Karpas-422 (cell line): ENCODE measurements around the gene MAMDC2. TPM values are rescaled to one million over a fixed set of nuclear protein-coding genes. Genes with fewer than 3 reads are reported as not detected.

Source experiments
- DNase-seq: peaks from one replicate; pipeline ENCODE4 v3.0.0-alpha.2; 2015
- H2AFZ ChIP-seq: fragments of 200-600 bp; sonication (generic); 2 replicates; pipeline ENCODE4 v1.6.1; 2014; ENCODE audit warnings: antibody characterized with exemption, low read length, mixed read lengths
- H3K27ac ChIP-seq: fragments of 200-600 bp; sonication (generic); 2 replicates; pipeline ENCODE4 v1.5.1; 2014; ENCODE audit warnings: mild to moderate bottlenecking, low read length, moderate library complexity
- H3K27me3 ChIP-seq: fragments of 200-600 bp; sonication (generic); 2 replicates; pipeline ENCODE4 v1.6.1; 2014; ENCODE audit warnings: low read length, mixed read lengths
- H3K36me3 ChIP-seq: fragments of 200-600 bp; sonication (generic); 2 replicates; pipeline ENCODE4 v1.6.1; 2014; ENCODE audit warnings: low read length, mixed read lengths; ENCODE audit not compliant: insufficient read depth
- H3K4me1 ChIP-seq: fragments of 200-600 bp; sonication (generic); 2 replicates; pipeline ENCODE4 v1.6.1; 2014; ENCODE audit warnings: mild to moderate bottlenecking, low read length, mixed read lengths
- H3K4me2 ChIP-seq: fragments of 200-600 bp; sonication (generic); 2 replicates; pipeline ENCODE4 v1.6.1; 2014; ENCODE audit warnings: low read length, low read depth, mild to moderate bottlenecking; ENCODE audit not compliant: poor library complexity, severe bottlenecking
- H3K4me3 ChIP-seq: fragments of 200-600 bp; sonication (generic); 2 replicates; pipeline ENCODE4 v1.5.1; 2014; ENCODE audit warnings: mild to moderate bottlenecking, antibody characterized with exemption, low read length, mixed read lengths
- H3K79me2 ChIP-seq: fragments of 200-600 bp; sonication (generic); 2 replicates; pipeline ENCODE4 v1.6.1; 2014; ENCODE audit warnings: mild to moderate bottlenecking, low read length, mixed read lengths
- H3K9ac ChIP-seq: fragments of 200-600 bp; sonication (generic); 2 replicates; pipeline ENCODE4 v1.6.0; 2014; ENCODE audit warnings: low read length
- H3K9me2 ChIP-seq: fragments of 200-600 bp; sonication (generic), shearing (Covaris generic); replicated peaks from 2 replicates; pipeline ENCODE4 v1.6.0; 2014; ENCODE audit warnings: mild to moderate bottlenecking, low read length, moderate library complexity; ENCODE audit not compliant: insufficient read depth
- H3K9me3 ChIP-seq: fragments of 300-700, 200-600 bp; sonication (generic); 2 replicates; pipeline ENCODE4 v1.6.1; 2014; ENCODE audit warnings: low read length, mixed read lengths
- H4K20me1 ChIP-seq: fragments of 200-600 bp; sonication (generic); 2 replicates; pipeline ENCODE4 v1.6.1; 2014; ENCODE audit warnings: mild to moderate bottlenecking, antibody characterized with exemption, low read length, low read depth; ENCODE audit not compliant: insufficient read depth
- total RNA-seq: library from RNA; depleted of rRNA; stranded (reverse); fragments of >200 nt; shearing (Covaris generic); gene quantifications from 2 replicates; pipeline ENCODE4 v1.2.3, GENCODE V29; 2014; ENCODE audit warnings: low replicate concordance

MAMDC2 gene
- total RNA-seq, 1 experiment from 2014 or later, result not detected

DNA sequence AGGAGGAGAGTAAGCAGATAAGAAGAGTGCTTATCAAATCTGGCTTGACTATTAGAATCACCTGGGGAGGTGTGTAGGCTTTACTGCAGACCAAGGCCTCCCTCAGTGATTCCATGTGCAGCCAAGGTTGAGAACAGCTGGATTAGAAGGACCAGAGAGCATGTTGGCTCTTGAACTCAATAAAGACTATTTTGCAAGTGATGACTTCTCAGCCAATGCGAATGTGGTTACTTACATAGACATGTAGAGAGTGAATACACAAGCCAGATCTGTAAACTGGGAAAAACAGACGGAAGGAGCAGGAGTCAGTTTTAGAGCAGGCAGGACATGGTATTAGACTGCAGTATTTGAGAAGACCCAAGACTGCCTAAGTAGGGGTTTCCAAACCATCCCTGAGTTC is 48.5 kb downstream of the MAMDC2 start:
- Histone ChIP-seq H3K4me2 (no peak overlapping the region), H4K20me1 (no peaks in the 10 kb centered on the region), H3K9ac (no peak overlapping the region), H3K9me2 (no peaks in the 10 kb centered on the region), H3K36me3 (no peaks in the 10 kb centered on the region), H3K4me3 (no peak overlapping the region), H3K4me1 (no peaks in the 10 kb centered on the region), H3K27me3 (no peaks in the 10 kb centered on the region), H3K9me3 (no peaks in the 10 kb centered on the region), H3K79me2 (no peaks in the 10 kb centered on the region), H3K27ac (no peak overlapping the region), H2AFZ (no peak overlapping the region)
- no peak for DNase-seq

DNA sequence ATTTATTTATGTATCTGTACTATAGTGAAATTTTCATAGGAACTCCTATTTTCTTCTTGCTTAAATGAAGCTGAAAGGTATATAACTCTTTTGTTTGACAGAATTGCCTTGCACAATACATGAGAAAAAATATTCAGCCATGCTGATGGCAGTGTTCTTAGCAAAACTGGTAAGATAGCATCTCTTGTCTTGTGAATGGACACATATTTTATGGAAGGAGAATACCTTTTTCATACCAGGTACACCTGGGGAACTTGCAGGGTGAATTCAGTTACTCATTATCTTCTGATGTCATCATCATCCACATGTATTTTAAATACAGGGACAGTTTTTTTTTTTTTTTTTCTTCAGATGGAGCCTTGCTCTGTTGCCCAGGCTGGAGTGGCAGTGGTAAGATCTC is 49.4 kb downstream of the MAMDC2 start:
- Histone ChIP-seq H3K27me3 (no peaks in the 10 kb centered on the region), H3K4me1 (no peaks in the 10 kb centered on the region), H3K27ac (no peak overlapping the region), H3K4me3 (no peak overlapping the region), H3K9me2 (no peaks in the 10 kb centered on the region), H2AFZ (no peak overlapping the region), H3K36me3 (no peaks in the 10 kb centered on the region), H4K20me1 (no peaks in the 10 kb centered on the region), H3K4me2 (no peak overlapping the region), H3K79me2 (no peaks in the 10 kb centered on the region), H3K9ac (no peak overlapping the region), H3K9me3 (no peaks in the 10 kb centered on the region)
- no peak for DNase-seq

DNA sequence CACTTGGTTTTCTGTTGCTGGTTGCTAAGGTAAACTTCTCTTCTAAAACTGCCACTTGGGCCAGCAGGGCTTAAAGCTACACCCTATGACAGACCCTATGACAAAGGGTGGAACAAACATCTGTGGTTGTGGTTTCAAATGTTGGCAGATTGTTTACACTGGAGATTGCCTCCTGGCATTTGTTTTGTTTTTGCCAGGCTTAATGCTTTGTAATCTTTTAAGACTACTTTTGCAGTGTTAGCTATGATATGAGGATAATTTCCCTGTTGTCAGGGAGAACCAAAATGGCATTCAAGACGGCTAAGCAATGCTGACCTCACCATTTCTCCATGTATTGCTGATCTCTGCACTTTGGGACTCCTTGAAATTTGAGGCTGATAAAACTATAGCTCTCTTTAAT is 50.3 kb downstream of the MAMDC2 start:
- Histone ChIP-seq H3K9me2 (no peaks in the 10 kb centered on the region), H2AFZ (no peak overlapping the region), H4K20me1 (no peaks in the 10 kb centered on the region), H3K4me3 (no peak overlapping the region), H3K36me3 (no peaks in the 10 kb centered on the region), H3K4me2 (no peak overlapping the region), H3K27ac (no peak overlapping the region), H3K4me1 (no peaks in the 10 kb centered on the region), H3K9me3 (no peaks in the 10 kb centered on the region), H3K9ac (no peak overlapping the region), H3K27me3 (no peaks in the 10 kb centered on the region), H3K79me2 (no peaks in the 10 kb centered on the region)
- no peak for DNase-seq

DNA sequence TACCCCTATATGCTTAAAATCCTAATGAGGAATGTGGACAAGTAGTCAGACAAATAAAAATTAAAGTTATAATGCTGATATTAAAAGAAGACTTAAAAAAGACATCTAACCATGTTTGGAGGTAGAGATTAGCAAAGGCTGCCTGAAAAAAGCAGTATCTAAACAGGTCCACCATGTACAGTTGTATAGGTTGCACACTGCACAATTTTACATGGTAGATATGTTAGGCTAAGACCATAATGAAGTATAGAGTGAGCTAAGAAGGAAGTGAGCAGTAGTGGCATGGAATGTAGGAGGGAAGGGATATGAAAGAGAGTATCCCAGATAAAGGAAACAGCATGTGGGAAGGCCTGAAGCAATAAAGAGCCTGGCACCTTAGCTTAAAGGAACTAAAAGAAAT is 51.1 kb downstream of the MAMDC2 start:
- no peaks in the 10 kb centered on the region for H3K9me3 ChIP-seq
- H3K4me3 ChIP-seq, result no peak overlapping the region
- no peaks in the 10 kb centered on the region for H3K27me3 ChIP-seq
- H3K79me2 ChIP-seq, result no peaks in the 10 kb centered on the region
- no peaks in the 10 kb centered on the region for H3K9me2 ChIP-seq
- H4K20me1 ChIP-seq, result no peaks in the 10 kb centered on the region
- H3K4me2 ChIP-seq, result no peak overlapping the region
- H3K27ac ChIP-seq, result no peak overlapping the region
- H3K9ac ChIP-seq, result no peak overlapping the region
- no peaks in the 10 kb centered on the region for H3K36me3 ChIP-seq
- DNase-seq, result no peak
- no peaks in the 10 kb centered on the region for H3K4me1 ChIP-seq
- no peak overlapping the region for H2AFZ ChIP-seq

DNA sequence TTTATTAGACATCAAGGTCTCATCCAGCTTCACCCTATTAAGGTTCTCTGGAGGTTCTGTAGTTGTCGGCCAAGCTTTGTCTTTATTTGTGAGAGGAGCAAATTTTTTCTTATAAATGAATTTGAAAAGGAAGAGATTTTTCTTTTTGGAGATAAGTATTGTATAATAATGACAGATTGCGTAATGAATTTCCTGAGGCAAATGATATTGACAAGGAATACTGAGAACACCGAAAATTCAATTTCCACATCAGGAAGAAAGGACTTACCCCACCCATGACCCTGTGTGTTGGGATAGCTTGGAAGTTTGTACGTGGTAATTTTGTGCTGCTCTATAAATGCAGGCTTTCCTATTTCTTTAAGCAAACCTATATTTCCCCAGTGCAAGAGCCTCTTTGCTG is 53.5 kb downstream of the MAMDC2 start:
- Histone ChIP-seq H3K36me3 (no peaks in the 10 kb centered on the region), H2AFZ (no peak overlapping the region), H3K9me3 (no peaks in the 10 kb centered on the region), H3K27ac (no peak overlapping the region), H3K4me1 (no peaks in the 10 kb centered on the region), H3K27me3 (no peaks in the 10 kb centered on the region), H4K20me1 (no peaks in the 10 kb centered on the region), H3K9me2 (no peaks in the 10 kb centered on the region), H3K4me2 (no peak overlapping the region), H3K79me2 (no peaks in the 10 kb centered on the region), H3K4me3 (no peak overlapping the region), H3K9ac (no peak overlapping the region)
- no peak for DNase-seq

DNA sequence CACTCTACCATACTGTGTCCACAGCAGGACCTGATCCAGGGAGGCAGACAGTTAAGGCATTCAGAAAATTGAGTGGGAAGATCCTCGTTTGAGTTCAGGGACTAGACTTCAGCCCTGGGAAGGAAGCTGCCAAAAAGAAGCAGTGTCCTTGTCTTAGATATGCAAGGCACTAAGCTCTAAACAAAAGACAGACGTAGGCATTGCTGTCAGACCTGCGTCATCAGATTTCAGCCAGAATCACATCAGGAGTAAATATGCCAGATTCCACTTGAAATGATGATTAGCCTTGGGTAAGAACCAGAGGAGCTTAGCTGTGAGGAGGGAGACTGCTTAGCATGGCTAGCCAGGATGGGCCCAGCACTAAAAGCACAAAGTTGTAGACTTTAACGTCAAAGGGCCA is 56.7 kb downstream of the MAMDC2 start:
- no peaks in the 10 kb centered on the region for H3K36me3 ChIP-seq
- no peak overlapping the region for H3K4me3 ChIP-seq
- H3K4me1 ChIP-seq, result no peaks in the 10 kb centered on the region
- H3K79me2 ChIP-seq, result no peaks in the 10 kb centered on the region
- no peak overlapping the region; the same call in 1 of the 2 replicates for H2AFZ ChIP-seq
- H3K9me2 ChIP-seq, result no peaks in the 10 kb centered on the region
- no peak overlapping the region for H3K4me2 ChIP-seq
- no peaks in the 10 kb centered on the region for H3K27me3 ChIP-seq
- H3K9me3 ChIP-seq, result no peaks in the 10 kb centered on the region
- no peaks in the 10 kb centered on the region for H4K20me1 ChIP-seq
- DNase-seq, result no peak
- H3K9ac ChIP-seq, result no peak overlapping the region
- H3K27ac ChIP-seq, result no peak overlapping the region

DNA sequence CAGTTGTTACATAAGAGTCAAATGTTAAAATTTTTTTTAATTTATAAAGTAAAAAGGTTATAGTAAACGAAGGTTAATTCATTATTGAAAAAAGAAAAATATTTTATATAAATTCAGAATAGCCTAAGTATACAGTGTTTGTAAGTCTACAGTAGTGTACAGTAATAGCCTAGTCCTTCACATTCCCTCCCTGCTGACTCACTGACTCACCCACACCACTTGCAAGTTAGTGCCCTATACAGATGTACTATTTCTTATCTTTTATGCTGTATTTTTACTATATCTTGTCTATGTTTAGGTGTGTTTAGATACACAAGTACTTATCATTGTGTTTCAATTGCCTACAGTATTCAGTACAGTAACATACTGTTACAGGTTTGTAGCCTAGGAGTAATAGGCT is 57.6 kb downstream of the MAMDC2 start:
- no peak overlapping the region for H3K9ac ChIP-seq
- H3K9me2 ChIP-seq, result no peaks in the 10 kb centered on the region
- H3K27me3 ChIP-seq, result no peaks in the 10 kb centered on the region
- H3K4me3 ChIP-seq, result no peak overlapping the region
- no peaks in the 10 kb centered on the region for H3K4me1 ChIP-seq
- no peaks in the 10 kb centered on the region for H3K36me3 ChIP-seq
- DNase-seq, result no peak
- H3K9me3 ChIP-seq, result no peaks in the 10 kb centered on the region
- H3K27ac ChIP-seq, result no peak overlapping the region
- no peak overlapping the region for H3K4me2 ChIP-seq
- no peaks in the 10 kb centered on the region for H3K79me2 ChIP-seq
- no peaks in the 10 kb centered on the region for H4K20me1 ChIP-seq
- H2AFZ ChIP-seq, result no peak overlapping the region

DNA sequence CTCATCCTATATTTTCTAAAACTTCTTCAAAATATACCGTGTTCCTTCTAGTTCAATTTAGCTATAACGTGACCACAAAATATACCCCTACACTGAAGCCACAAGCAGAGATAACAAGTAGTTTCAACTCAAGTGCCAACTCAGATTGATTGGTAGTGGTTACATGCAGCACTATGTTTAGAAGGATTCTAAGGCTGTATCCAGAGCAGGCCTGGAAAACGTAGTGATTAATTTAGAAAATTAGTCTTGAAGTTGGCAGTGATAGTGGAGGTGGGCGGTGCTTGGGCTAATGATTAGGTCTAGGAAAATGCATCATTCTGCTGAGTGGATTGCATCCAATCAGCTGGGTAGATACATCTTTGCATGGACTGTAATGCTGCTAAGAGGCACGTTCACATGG is 61.5 kb downstream of the MAMDC2 start:
- no peak overlapping the region for H3K27ac ChIP-seq
- no peaks in the 10 kb centered on the region for H3K36me3 ChIP-seq
- no peak overlapping the region for H3K4me3 ChIP-seq
- no peaks in the 10 kb centered on the region for H3K79me2 ChIP-seq
- H3K9me2 ChIP-seq, result no peaks in the 10 kb centered on the region
- H2AFZ ChIP-seq, result no peak overlapping the region
- H3K9me3 ChIP-seq, result no peaks in the 10 kb centered on the region
- H3K27me3 ChIP-seq, result no peaks in the 10 kb centered on the region
- no peaks in the 10 kb centered on the region for H4K20me1 ChIP-seq
- no peaks in the 10 kb centered on the region for H3K4me1 ChIP-seq
- no peak for DNase-seq
- H3K9ac ChIP-seq, result no peak overlapping the region
- H3K4me2 ChIP-seq, result no peak overlapping the region

DNA sequence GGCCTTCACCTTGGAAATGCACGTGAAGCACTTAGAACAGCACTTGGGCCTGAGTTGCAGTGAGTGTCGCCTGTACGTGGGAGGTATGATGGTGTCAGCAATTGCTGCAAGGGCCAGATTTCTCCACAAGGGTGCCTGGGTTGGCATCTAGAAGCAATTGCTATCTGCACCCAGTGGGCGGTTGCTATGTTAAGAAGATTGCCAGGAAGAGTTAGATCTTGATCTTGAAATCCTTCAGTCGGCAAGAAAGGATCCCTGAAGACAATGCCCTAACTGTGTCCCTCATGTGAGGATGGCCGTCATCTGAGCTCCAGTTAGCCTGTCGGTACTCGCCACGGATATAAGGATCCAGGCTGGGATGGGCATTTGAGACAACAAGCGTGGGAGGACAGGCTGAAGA is 62.9 kb downstream of the MAMDC2 start:
- Histone ChIP-seq H4K20me1 (no peaks in the 10 kb centered on the region), H3K36me3 (no peaks in the 10 kb centered on the region), H3K27me3 (no peaks in the 10 kb centered on the region), H3K9me3 (no peaks in the 10 kb centered on the region), H3K27ac (no peak overlapping the region), H3K4me3 (no peak overlapping the region), H3K9me2 (no peaks in the 10 kb centered on the region), H2AFZ (no peak overlapping the region), H3K4me1 (no peaks in the 10 kb centered on the region), H3K79me2 (no peaks in the 10 kb centered on the region), H3K4me2 (no peak overlapping the region), H3K9ac (no peak overlapping the region)
- no peak for DNase-seq
